C4-2B (cell line): ENCODE data around the gene SLC44A1.

ENCODE experiments used
- CTCF ChIP-seq: fragments of 450-650 bp; conservative IDR thresholded peaks from 2 replicates; pipeline ENCODE4 v1.5.1; 2017; ENCODE audit warnings: mild to moderate bottlenecking
- ZFX ChIP-seq: fragments of 450-650 bp; IDR thresholded peaks from 2 replicates; pipeline ENCODE4 v1.6.1; 2017

DNA sequence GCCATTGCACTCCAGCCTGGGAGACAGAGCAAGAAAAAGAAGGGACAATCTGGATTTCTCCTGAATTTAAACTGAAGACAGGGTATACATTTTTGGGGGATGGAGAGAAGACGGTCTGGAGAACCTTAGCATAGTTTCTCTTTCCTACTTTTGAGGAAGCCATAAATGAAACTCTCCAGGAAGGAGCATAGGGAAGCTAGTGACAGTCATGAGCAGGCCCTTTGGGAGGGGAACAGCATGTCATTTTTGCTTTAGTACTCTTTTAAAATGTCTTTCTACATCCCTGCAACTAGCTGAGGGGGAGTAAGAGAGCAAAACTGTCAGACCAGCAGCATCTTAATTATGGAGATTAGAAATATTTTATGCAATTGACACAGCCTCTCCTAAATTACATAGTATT is 8.2 kb upstream of the SLC44A1 start:
- TF ChIP-seq CTCF (no peak), ZFX (no peak)
